Hypothalamus (tissue), 51 donors: ENCODE data around the gene SERPINF2.
"Not testable (repeated sequence)": the region's sequence is repeated elsewhere in the genome, so short reads cannot be mapped to it uniquely, and the experiment has no call there.

Source experiments
- DNase-seq, 51 donors: peaks; one replicate each; lab custom pipeline; 2025; lab: John Stamatoyannopoulos, UW

SERPINF2 gene

GRCh38 chr17:1716076-1716911, 26.4 kb upstream of the SERPINF2 start:
- DNase-seq = peak; percentile 73 to 100 (median 100)

GRCh38 chr17:1716912-1717695, 25.6 kb upstream of the SERPINF2 start:
- DNase-seq = peak; percentile 30 to 98 (median 86)

GRCh38 chr17:1718362-1719165, 24.1 kb upstream of the SERPINF2 start:
- no peak for DNase-seq

- DNase-seq = peak in 29 of 51 donors; percentile 5 to 69 (median 36)
These were observed 21.8 kb upstream of the SERPINF2 start for GRCh38 chr17:1720856-1721386.

- DNase-seq = not testable (repeated sequence)
These were observed 20.6 kb upstream of the SERPINF2 start for GRCh38 chr17:1722022-1722421.

- DNase-seq = peak; percentile 52 to 95 (median 83)
These were observed 18.3 kb upstream of the SERPINF2 start, which contains the start of gene WDR81 for GRCh38 chr17:1724351-1724868. Gene WDR81, plus strand, starts transcription at chr17:1724704. Its CDS starts 256 bp downstream, at chr17:1724960.

GRCh38 chr17:1724869-1725641, 17.6 kb upstream of the SERPINF2 start:
- DNase-seq = peak in 7 of 51 donors; percentile 21 to 66 (median 59)

- DNase-seq = no peak
These were observed 16.8 kb upstream of the SERPINF2 start for GRCh38 chr17:1725642-1726511.

- DNase-seq = no peak
These were observed 15.9 kb upstream of the SERPINF2 start for GRCh38 chr17:1726626-1727257.

- no peak for DNase-seq
These were observed 15.3 kb upstream of the SERPINF2 start for GRCh38 chr17:1727258-1727789.

- DNase-seq = no peak
These were observed 14.6 kb upstream of the SERPINF2 start for GRCh38 chr17:1727876-1728630.

- DNase-seq = no peak
These were observed 12.7 kb upstream of the SERPINF2 start for GRCh38 chr17:1729966-1730325.

- DNase-seq = peak in 22 of 51 donors; percentile 11 to 61 (median 36)
These were observed 12.1 kb upstream of the SERPINF2 start for GRCh38 chr17:1730326-1731193.

- no peak for DNase-seq
These were observed 11.5 kb upstream of the SERPINF2 start for GRCh38 chr17:1731194-1731506.

GRCh38 chr17:1732241-1732832, 10.3 kb upstream of the SERPINF2 start:
- no peak for DNase-seq

GRCh38 chr17:1732833-1733321, 9.8 kb upstream of the SERPINF2 start:
- no peak for DNase-seq
